Measurements from ENCODE around the gene S100A6.

- TF ChIP-seq EZH2 (IDR thresholded peaks at IDR 0.05; ENCODE audit: insufficient read depth, poor library complexity, severe bottlenecking) = no peak
- no peak for TF ChIP-seq EZH2phosphoT487 (IDR thresholded peaks at IDR 0.05; ENCODE audit: insufficient read depth, low read depth)
Measured at GRCh38 chr1:153556348-153556747, 20.6 kb upstream of the S100A6 start.
